IMR-90 (cell line): ENCODE measurements around the gene FBXL20. TPM values are rescaled to one million over a fixed set of nuclear protein-coding genes. Genes with fewer than 3 reads are reported as not detected.
"Not testable (repeated sequence)": the region's sequence is repeated elsewhere in the genome, so short reads cannot be mapped to it uniquely, and the experiment has no call there.

Source experiments
- ATAC-seq: fragments of 200-7000 bp; cut with Tn5 transposase; 2 replicates; pipeline ENCODE4 v1.9.1; 2020; ENCODE audit warnings: low read depth, mild to moderate bottlenecking, moderate library complexity
- BruUV-seq: library from RNA; stranded (reverse); fragments of 400-500 nt; replicated peaks from 2 replicates; lab custom pipeline; 2021; lab: Mats Ljungman, UMichigan
- CTCF ChIA-PET: fragments of 300-600 bp; formaldehyde crosslinking; extraction: SDS; loops from one replicate; lab custom pipeline; 2021; ENCODE audit warnings: antibody characterized with exemption; lab: Yijun Ruan, JAX
- POLR2A ChIA-PET: fragments of 300-600 bp; sonication (Branson Sonifier 250); formaldehyde crosslinking; loops from one replicate; lab custom pipeline; 2022; ENCODE audit warnings: antibody characterized with exemption; ENCODE audit not compliant: unreplicated experiment; lab: Charles Lee
- DNase-seq: peaks from one replicate; pipeline ENCODE4 v3.0.0; 2013
- H2AFZ ChIP-seq: replicated peaks from 2 replicates; pipeline ENCODE3; 2013; ENCODE audit warnings: low read length, mild to moderate bottlenecking; ENCODE audit not compliant: poor library complexity
- H2AK5ac ChIP-seq: 2 replicates; pipeline ENCODE4 v1.6.1; 2013; ENCODE audit warnings: low read depth, low read length, inconsistent platforms
- H2AK9ac ChIP-seq: replicated peaks from 2 replicates; pipeline ENCODE3; 2013; ENCODE audit warnings: mild to moderate bottlenecking, low read depth, low read length, moderate library complexity; ENCODE audit not compliant: poor library complexity
- H2BK120ac ChIP-seq: 2 replicates; pipeline ENCODE4 v1.6.1; 2013; ENCODE audit warnings: low read depth, low read length, inconsistent platforms
- H2BK15ac ChIP-seq: 3 replicates; pipeline ENCODE4 v1.6.1; 2013; ENCODE audit warnings: low read depth, low read length, inconsistent platforms
- H2BK20ac ChIP-seq: 2 replicates; pipeline ENCODE4 v1.6.1; 2013; ENCODE audit warnings: low read depth, mild to moderate bottlenecking, inconsistent platforms, low read length, moderate library complexity
- H2BK5ac ChIP-seq: 2 replicates; pipeline ENCODE4 v1.6.1; 2013; ENCODE audit warnings: mild to moderate bottlenecking, low read depth, low read length, inconsistent platforms; ENCODE audit not compliant: poor library complexity, severe bottlenecking
- H3K14ac ChIP-seq: replicated peaks from 2 replicates; pipeline ENCODE4 v1.6.1; 2013; ENCODE audit warnings: low read depth, low read length, inconsistent platforms
- H3K18ac ChIP-seq: 2 replicates; pipeline ENCODE4 v1.6.1; 2013; ENCODE audit warnings: low read depth, low read length, control low read depth
- H3K23ac ChIP-seq: 2 replicates; pipeline ENCODE4 v1.6.1; 2013; ENCODE audit warnings: low read depth, low read length, inconsistent platforms
- H3K27ac ChIP-seq: 2 replicates; pipeline ENCODE4 v1.5.1; 2013; ENCODE audit warnings: mild to moderate bottlenecking, control low read depth, low read length; ENCODE audit not compliant: insufficient read depth
- H3K27me3 ChIP-seq: 2 replicates; pipeline ENCODE4 v1.6.1; 2013; ENCODE audit warnings: low read length; ENCODE audit not compliant: control insufficient read depth, insufficient read depth
- H3K36me3 ChIP-seq: 2 replicates; pipeline ENCODE4 v1.6.1; 2013; ENCODE audit warnings: low read length, mixed read lengths; ENCODE audit not compliant: control insufficient read depth, insufficient read depth
- H3K4ac ChIP-seq: 2 replicates; pipeline ENCODE4 v1.6.1; 2013; ENCODE audit warnings: low read depth, low read length, inconsistent platforms
- H3K4me1 ChIP-seq: 2 replicates; pipeline ENCODE4 v1.6.1; 2013; ENCODE audit warnings: low read length, mixed read lengths; ENCODE audit not compliant: control insufficient read depth, insufficient read depth
- H3K4me2 ChIP-seq: 2 replicates; pipeline ENCODE4 v1.6.1; 2013; ENCODE audit warnings: low read depth, mild to moderate bottlenecking, control low read depth, low read length, moderate library complexity
- H3K4me3 ChIP-seq: 2 replicates; pipeline ENCODE4 v1.5.1; 2013; ENCODE audit warnings: low read depth, mild to moderate bottlenecking, control low read depth, low read length, moderate library complexity; ENCODE audit not compliant: insufficient read depth
- H3K56ac ChIP-seq: 2 replicates; pipeline ENCODE4 v1.6.1; 2013; ENCODE audit warnings: low read length, inconsistent platforms; ENCODE audit not compliant: insufficient read depth; ENCODE audit errors: extremely low read depth
- H3K79me1 ChIP-seq, 2 experiments: 2 replicates each; pipeline ENCODE4 v1.6.1; 2013; ENCODE audit warnings: low read length in 2 of 2, inconsistent platforms in 1 of 2, low read depth in 1 of 2
- H3K9ac ChIP-seq: 2 replicates; pipeline ENCODE4 v1.6.1; 2013; ENCODE audit warnings: low read depth, low read length, control low read depth
- H3K9me1 ChIP-seq: 2 replicates; pipeline ENCODE4 v1.6.1; 2013; ENCODE audit warnings: low read length, inconsistent platforms; ENCODE audit not compliant: insufficient read depth
- H3K9me3 ChIP-seq: 2 replicates; pipeline ENCODE4 v1.6.1; 2013; ENCODE audit warnings: low read length; ENCODE audit not compliant: control insufficient read depth, insufficient read depth
- H4K20me1 ChIP-seq: 2 replicates; pipeline ENCODE4 v1.6.1; 2013; ENCODE audit warnings: low read length, inconsistent platforms; ENCODE audit not compliant: insufficient read depth
- H4K5ac ChIP-seq: 2 replicates; pipeline ENCODE4 v1.6.1; 2013; ENCODE audit warnings: mild to moderate bottlenecking, low read depth, low read length, control low read depth
- H4K8ac ChIP-seq, 2 experiments: 2 replicates each; pipeline ENCODE4 v1.6.1; 2013; ENCODE audit warnings: low read depth in 2 of 2, low read length in 2 of 2, control low read depth in 1 of 2, inconsistent platforms in 1 of 2
- H4K91ac ChIP-seq: 2 replicates; pipeline ENCODE4 v1.6.1; 2013; ENCODE audit warnings: low read depth, low read length, inconsistent platforms; ENCODE audit not compliant: insufficient read depth
- CEBPB ChIP-seq: IDR thresholded peaks from 2 replicates; pipeline ENCODE4 v1.6.1; 2012; ENCODE audit warnings: low read depth, low read length, improper control_type of control experiment
- CHD1 ChIP-seq: IDR thresholded peaks from 2 replicates; pipeline ENCODE4 v1.6.1; 2012; ENCODE audit warnings: low read depth, low read length, improper control_type of control experiment
- MAZ ChIP-seq: IDR thresholded peaks from 2 replicates; pipeline ENCODE4 v1.6.1; 2012; ENCODE audit warnings: low read depth, mild to moderate bottlenecking, low read length, improper control_type of control experiment, moderate library complexity, borderline replicate concordance
- MXI1 ChIP-seq: IDR thresholded peaks from 2 replicates; pipeline ENCODE4 v1.6.1; 2012; ENCODE audit warnings: low read depth, mild to moderate bottlenecking, low read length, moderate library complexity, borderline replicate concordance
- RAD21 ChIP-seq: IDR thresholded peaks from 2 replicates; pipeline ENCODE4 v1.6.1; 2012; ENCODE audit warnings: low read length, improper control_type of control experiment
- RFX5 ChIP-seq: IDR thresholded peaks from 2 replicates; pipeline ENCODE4 v1.8.0; 2012; ENCODE audit warnings: low read depth, mild to moderate bottlenecking, low read length, moderate library complexity
- WGBS, 2 experiments: methylation state at CpG; one replicate each; pipeline versions ENCODE4 v1.1.5 to v1.1.7; 2013; ENCODE audit warnings: missing lambda C conversion rate in 2 of 2; ENCODE audit not compliant: insufficient read length in 1 of 2; ENCODE audit errors: extremely low coverage in 2 of 2; 5-methylcytosine and 5-hydroxymethylcytosine counted together
- dilution Hi-C: fragments of 300-500 bp; cut with HindIII; formaldehyde crosslinking; loops from one replicate; pipeline ENCODE4 v1.14.3; 2018; ENCODE audit warnings: low sequenced_read_pairs; ENCODE audit not compliant: unreplicated experiment
- in situ Hi-C: fragments of 300-500 bp; cut with MboI; formaldehyde crosslinking; loops from 3 replicates; pipeline ENCODE4 v1.14.3; 2019; ENCODE audit warnings: low sequenced_read_pairs, inconsistent platforms, mixed read lengths
- intact Hi-C: fragments of 100-400 bp; cut with micrococcal nuclease; formaldehyde crosslinking; loops from 2 replicates; pipeline ENCODE4 v1.10.0; 2022
- polyA plus RNA-seq, 3 experiments: library from polyadenylated mRNA; depleted of rRNA; stranded (reverse); fragments of >200 nt; gene quantifications; 2 replicates each; pipeline ENCODE4 v1.2.3, GENCODE V29; 2012; ENCODE audit warnings: low replicate concordance in 1 of 3
- total RNA-seq: library from RNA; depleted of rRNA; stranded (reverse); fragments of >200 nt; gene quantifications from 2 replicates; pipeline ENCODE4 v1.2.3, GENCODE V29; 2012
- TF ChIP-seq, protein P1 (sequence below): fragments of 150-350 bp; IDR thresholded peaks from 2 replicates; pipeline ENCODE4 v1.6.1; 2016; ENCODE audit warnings: low read depth, mild to moderate bottlenecking, low read length, moderate library complexity, borderline replicate concordance

Gene FBXL20
- total and polyA plus RNA-seq, 2 of the 4 experiments (the other 2 are of a cell fraction), result 4.1 to 13.8 TPM

DNA sequence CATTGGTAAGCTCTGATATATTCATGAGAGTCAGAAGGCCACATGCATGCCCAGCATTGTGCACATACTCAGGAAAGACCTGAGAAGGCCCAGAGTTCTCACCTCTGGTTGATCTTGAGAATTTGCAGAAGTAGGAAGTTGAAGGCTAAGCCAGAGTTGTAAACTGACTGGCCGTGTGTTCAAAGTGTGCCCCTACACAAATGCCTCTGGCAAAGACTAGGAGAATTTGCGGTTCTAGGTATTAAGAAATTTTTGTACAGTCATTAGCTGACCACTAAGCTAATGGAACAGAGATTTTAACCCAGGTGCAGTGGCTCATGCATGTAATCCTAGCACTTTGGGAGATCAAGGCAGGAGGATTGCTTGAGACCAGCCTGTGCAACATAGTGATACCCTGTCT is 25.0 kb downstream of the FBXL20 start:
- no peak overlapping the region for H2BK5ac ChIP-seq
- POLR2A ChIA-PET, result no interaction called here
- intact Hi-C loops, result no loop called here

DNA sequence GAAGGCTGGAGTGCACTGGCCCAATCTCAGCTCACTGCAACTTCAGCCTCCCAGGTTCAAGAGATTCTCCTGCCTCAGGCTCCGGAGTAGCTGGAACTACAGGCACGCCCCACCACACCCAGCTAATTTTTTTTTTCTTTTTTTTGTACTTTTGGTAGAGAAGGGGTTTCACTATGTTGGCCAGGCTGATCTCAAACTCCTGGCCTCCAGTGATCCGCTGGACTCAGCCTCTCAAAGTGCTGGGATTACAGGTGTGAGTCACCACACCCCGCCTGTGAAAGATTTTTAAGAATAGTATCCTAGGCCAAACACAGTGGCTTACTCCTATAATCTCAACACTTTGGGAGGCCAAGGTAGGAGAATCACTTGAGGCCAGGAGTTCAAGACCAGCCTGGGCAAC is 33.6 kb downstream of the FBXL20 start:
- H2BK5ac ChIP-seq, BruUV-seq, H3K4me3 ChIP-seq, H3K9me1 ChIP-seq, H3K4ac ChIP-seq, in situ Hi-C loops, H3K9me3 ChIP-seq, ATAC-seq, DNase-seq, H3K27me3 ChIP-seq, H2AK9ac ChIP-seq, H3K23ac ChIP-seq, H2AFZ ChIP-seq, H3K18ac ChIP-seq, H2BK120ac ChIP-seq, H3K4me2 ChIP-seq, H3K4me1 ChIP-seq, H3K14ac ChIP-seq, H3K27ac ChIP-seq, H4K8ac ChIP-seq, H4K5ac ChIP-seq, H2AK5ac ChIP-seq, H2BK20ac ChIP-seq, H4K91ac ChIP-seq, H3K9ac ChIP-seq, H3K36me3 ChIP-seq, POLR2A ChIA-PET, dilution Hi-C loops, H2BK15ac ChIP-seq, H3K56ac ChIP-seq: not testable (repeated sequence)
- intact Hi-C loops, result loop anchor here (5.0 kb wide), 1 partner anchor 41 kb away; no protein-coding TSS in a partner anchor
- CTCF ChIA-PET, result interaction anchor here (0.6 kb wide), 1 partner anchor 83 kb away, joined by 3 read pairs; no protein-coding TSS in a partner anchor
- Histone ChIP-seq H3K79me1 (peaks cover 6 to 20% of the 10 kb centered on the region in 2 experiments; a peak in 3 of 4 replicates), H4K20me1 (peaks cover 14% of the 10 kb centered on the region)
- WGBS, 2 experiments, result no CpG with 5 or more reads among the region's 4 CpGs

More for the DNA sequence above, 25.0 kb downstream of the FBXL20 start:
- Histone ChIP-seq H3K23ac (no peak overlapping the region), H3K4me1 (peaks cover 2% of the 10 kb centered on the region; the same call in 1 of the 2 replicates), H3K4ac (no peak overlapping the region), H3K9me1 (0 out of 2 replicates have a peak, but pooled peaks cover 3% of the 10 kb centered on the region), H2BK20ac (no peak overlapping the region), H2AFZ (no peak overlapping the region), H4K5ac (no peak overlapping the region), H3K27ac (no peak overlapping the region), H2BK15ac (no peak overlapping the region), H4K20me1 (peaks cover 13% of the 10 kb centered on the region; the same call in 1 of the 2 replicates), H3K9me3 (no peaks in the 10 kb centered on the region), H3K4me2 (no peak overlapping the region), H2BK120ac (no peak overlapping the region), H4K8ac (no peak overlapping the region), H4K91ac (no peak overlapping the region), H2AK5ac (no peak overlapping the region), H2AK9ac (no peak overlapping the region), H3K9ac (no peak overlapping the region), H3K14ac (no peak overlapping the region), H3K4me3 (no peak overlapping the region), H3K36me3 (no peaks in the 10 kb centered on the region), H3K27me3 (no peaks in the 10 kb centered on the region), H3K18ac (no peak overlapping the region), H3K79me1 (peaks cover 9 to 27% of the 10 kb centered on the region in 2 experiments; a peak in 3 of 4 replicates), H3K56ac (no peak overlapping the region)
- dilution Hi-C loops, result no loop called here
- CTCF ChIA-PET, result interaction anchor here (1.2 kb wide), 1 partner anchor 11 kb away, joined by 6 read pairs; no protein-coding TSS in a partner anchor
- no TSS peak for BruUV-seq
- no peak for DNase-seq
- in situ Hi-C loops, result no loop called here
- TF ChIP-seq MXI1, result no peak
- TF ChIP-seq CHD1, result no peak
- TF ChIP-seq CEBPB, result no peak
- no peak for TF ChIP-seq RFX5
- TF ChIP-seq MAZ, result no peak
- TF ChIP-seq RAD21, result no peak
- TF ChIP-seq, protein P1, sequence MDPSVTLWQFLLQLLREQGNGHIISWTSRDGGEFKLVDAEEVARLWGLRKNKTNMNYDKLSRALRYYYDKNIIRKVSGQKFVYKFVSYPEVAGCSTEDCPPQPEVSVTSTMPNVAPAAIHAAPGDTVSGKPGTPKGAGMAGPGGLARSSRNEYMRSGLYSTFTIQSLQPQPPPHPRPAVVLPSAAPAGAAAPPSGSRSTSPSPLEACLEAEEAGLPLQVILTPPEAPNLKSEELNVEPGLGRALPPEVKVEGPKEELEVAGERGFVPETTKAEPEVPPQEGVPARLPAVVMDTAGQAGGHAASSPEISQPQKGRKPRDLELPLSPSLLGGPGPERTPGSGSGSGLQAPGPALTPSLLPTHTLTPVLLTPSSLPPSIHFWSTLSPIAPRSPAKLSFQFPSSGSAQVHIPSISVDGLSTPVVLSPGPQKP, result no peak
- no peak for ATAC-seq
- 44% methylated on average over 2 of the region's 2 CpGs; no CpG with 5 or more reads in 1 of the 2 experiments for WGBS, 2 experiments
